ENCODE data around the gene ZNF345.

GRCh38 chr19:36898422-36898821 lies 47.7 kb downstream of the ZNF345 start:
- TF ChIP-seq CTCF (IDR thresholded peaks at IDR 0.05), result no peak
- TF ChIP-seq POLR2A (IDR thresholded peaks at IDR 0.05), result no peak

All from uterus (tissue), 2 donors.